Medulla oblongata (tissue), 1 donor: Measurements from ENCODE around the gene MARCHF9.
A peak's percentile ranks its signal among the peaks of the same experiment; 100 is the strongest.
"Not testable (repeated sequence)": the region's sequence is repeated elsewhere in the genome, so short reads cannot be mapped to it uniquely, and the experiment has no call there.

ENCODE experiments used
- DNase-seq: peaks from one replicate; pipeline ENCODE4 v3.0.0-alpha.2; 2015; ENCODE audit errors: extremely low spot score

The MARCHF9 gene, protein sequence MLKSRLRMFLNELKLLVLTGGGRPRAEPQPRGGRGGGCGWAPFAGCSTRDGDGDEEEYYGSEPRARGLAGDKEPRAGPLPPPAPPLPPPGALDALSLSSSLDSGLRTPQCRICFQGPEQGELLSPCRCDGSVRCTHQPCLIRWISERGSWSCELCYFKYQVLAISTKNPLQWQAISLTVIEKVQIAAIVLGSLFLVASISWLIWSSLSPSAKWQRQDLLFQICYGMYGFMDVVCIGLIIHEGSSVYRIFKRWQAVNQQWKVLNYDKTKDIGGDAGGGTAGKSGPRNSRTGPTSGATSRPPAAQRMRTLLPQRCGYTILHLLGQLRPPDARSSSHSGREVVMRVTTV

DNA sequence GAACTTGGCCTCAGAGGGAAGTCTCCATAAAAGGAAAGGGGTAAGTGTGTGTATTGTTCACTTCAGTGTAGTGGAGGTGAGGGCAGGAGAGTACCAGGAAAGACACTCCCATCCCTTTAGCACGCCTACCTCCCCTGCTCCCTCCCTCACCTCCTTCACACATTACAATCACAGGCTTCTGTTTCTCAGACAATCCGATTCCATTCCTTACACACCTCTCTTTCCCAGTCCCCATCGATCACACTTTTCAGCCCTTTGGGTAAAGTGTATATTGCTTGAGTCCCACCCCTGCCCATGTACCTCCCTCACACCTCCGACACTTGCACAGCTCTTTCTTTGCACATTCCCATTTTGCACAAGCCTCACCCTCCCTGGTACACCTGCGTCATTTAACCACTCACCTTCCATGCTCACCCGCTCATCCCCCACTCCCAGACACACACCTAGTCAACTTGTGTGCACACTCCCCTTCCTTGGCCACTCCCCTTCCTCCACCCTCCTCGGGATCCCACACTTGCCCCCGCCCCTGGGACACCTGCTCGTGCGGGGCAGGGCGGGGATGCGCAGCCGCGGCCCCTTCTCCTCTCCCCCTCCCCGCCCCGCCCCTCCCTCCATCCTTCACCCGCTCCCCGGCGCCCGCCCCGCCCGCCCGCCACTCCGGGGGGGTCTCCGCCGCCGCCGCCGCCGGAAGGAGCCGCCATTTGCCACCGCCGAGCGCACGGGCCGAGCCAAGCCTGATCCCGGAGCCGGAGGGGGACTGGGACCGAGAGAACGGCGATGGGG is at the start of gene MARCHF9:
Gene MARCHF9, plus strand, starts transcription at position 693 of the 783 bp plus-strand sequence. CDS start 426 bp downstream, outside the sequence.
- DNase-seq, result peak; percentile 40

DNA sequence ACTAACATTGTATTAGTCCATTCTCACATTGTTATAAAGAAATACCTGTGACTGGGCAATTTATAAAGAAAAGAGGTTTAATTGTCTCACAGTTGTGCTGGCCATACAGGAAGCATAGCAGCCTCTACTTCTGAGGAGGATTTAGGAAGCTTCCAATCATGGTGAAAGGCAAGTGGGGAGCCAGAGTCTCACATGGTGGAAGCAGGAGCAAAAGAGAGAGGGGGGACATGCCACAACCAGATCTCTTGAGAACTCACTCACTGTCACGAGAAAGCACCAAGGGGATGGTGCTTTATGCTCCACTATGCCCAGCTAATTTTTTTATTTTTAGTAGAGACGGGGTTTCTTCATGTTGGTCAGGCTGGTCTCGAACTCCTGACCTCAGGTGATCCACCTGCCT is 47.7 kb upstream of the MARCHF9 start:
- no peak for DNase-seq

DNA sequence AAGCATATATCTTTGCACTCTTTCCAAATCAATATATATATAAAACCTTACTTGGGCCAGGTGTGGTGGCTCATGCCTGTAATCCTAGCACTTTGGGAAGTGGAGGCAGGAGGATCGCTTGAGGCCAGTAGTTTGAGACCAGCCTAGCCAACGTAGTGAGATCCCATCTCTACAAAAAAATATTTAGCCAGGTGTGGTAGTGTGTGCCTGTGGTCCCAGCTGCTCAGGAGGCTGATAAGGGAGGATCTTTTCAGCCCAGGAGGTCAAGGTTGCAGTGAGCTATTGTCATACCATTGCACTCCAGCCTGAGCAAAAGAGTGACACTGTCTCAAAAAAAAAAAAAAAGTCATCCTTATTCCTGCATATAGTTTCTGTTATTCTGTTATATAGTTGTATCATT is 46.6 kb upstream of the MARCHF9 start:
- no peak for DNase-seq

DNA sequence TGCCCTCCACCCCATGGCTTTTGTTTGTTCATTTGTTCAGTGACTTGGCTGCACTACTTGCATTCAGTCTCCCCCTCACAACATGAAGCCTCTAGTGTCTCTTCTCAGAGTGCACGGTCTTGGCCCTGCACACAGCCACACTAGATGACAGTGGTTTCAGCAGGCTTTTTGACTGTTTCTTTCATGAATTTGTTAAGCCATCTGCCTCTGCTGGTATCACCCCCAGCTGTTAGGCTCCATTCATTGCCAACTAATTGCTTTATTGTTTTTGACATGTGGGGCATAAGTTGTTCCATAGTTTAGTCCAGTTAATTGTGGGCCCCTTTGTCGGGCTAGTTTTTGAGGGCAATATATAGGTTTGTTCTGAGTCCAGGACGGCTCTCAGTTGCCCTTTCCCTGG is 42.2 kb upstream of the MARCHF9 start:
- peak; percentile 22 for DNase-seq

DNA sequence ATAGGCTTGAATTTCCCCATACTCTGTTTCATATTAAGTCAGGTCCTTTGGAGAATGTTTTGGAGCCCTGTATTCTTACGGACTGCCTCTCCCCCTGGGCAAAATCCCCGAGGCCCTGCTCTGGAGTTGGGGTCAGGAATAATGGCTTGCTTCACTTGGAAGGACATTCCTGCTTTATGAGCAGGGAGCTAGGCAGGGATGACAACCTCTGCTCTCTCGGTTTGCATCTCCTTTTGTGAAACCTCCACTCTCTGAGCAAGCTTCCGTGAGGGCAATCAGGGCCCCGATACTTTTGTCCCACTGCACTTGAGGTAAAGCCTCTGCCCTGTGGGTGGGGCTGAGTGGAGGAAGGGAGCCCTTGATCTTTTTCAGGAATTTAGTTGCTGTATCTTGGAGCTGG is 41.7 kb upstream of the MARCHF9 start:
- DNase-seq, result no peak

DNA sequence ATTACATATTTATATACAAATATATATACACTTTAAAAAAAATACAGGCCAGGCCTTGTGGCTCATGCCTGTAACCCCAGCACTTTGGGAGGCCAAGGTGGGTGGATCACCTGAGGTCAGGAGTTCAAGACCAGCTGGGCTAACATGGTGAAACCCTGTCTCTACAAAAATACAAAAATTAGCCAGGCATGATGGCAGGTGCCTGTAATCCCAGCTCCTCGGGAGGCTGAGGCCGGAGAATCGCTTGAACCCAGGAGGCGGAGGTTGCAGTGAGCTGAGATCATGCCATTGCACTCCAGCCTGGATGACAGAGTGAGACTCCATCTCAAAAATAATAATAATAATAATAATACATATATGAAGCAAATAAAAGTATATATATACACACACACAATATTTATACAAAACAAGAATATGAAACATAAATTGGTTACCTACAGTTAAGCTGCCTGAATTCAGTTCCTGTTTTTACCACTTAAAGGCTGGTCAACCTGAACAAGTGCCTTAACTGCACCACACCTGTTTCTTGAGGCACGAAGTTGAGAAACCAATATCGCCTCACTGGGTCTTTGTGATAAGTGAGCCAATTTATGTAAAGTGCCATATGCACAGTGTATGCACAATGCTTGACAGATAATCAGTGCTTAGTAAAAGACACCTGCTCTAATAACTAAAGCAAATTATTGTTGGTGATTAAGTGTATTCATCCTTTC is 39.7 kb upstream of the MARCHF9 start:
- DNase-seq, result not testable (repeated sequence)

DNA sequence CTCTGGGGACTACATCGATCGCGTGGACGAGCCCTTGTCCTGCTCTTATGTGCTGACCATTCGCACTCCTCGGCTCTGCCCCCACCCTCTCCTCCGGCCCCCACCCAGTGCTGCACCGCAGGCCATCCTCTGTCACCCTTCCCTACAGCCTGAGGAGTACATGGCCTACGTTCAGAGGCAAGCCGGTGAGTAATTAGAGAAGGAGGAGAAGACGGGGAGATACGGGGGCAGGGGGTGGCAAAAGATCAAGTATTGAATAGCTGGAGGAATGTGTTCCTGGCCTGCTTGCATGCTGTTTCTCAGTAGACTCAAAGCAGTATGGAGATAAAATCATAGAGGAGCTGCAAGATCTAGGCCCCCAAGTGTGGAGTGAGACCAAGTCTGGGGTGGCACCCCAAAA is 39.1 kb upstream of the MARCHF9 start:
- DNase-seq, result no peak

DNA sequence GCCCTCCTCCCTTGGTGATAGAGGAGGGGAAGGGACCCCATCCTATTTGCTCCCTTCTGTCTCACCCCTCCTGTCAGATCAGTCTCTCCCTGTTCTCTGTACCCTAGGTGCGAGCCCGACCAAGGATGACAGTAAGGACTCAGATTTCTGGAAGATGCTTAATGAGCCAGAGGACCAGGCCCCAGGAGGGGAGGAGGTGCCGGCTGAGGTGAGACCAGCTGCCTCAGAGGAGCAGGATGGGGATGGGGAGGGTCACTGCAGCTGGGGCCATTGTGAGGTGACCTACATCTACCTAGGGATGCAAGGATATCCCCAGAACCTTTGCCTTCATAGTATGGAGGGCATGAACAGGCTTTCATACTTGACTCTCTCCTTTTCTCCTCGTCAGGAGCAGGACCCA is 38.6 kb upstream of the MARCHF9 start:
- no peak for DNase-seq

DNA sequence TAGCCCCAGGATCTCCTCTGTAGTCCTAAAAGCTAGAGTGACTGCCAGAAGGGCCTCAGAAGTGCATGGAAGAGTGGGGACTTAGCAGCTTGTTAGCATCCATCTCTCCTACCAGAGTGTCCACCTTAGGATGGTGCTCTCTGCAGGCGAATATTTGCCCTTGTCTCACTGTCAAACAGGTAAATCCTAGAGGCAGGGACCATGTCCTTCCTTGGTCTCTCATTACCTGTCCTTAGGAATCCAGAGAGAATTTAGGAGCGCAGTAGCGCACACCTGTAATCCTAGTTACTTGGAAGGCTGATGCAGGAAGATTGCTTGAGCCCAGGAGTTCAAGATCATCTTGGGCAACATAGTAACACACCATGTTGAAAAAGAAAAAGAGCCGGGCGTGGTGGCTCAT is 37.8 kb upstream of the MARCHF9 start:
- DNase-seq, result no peak

DNA sequence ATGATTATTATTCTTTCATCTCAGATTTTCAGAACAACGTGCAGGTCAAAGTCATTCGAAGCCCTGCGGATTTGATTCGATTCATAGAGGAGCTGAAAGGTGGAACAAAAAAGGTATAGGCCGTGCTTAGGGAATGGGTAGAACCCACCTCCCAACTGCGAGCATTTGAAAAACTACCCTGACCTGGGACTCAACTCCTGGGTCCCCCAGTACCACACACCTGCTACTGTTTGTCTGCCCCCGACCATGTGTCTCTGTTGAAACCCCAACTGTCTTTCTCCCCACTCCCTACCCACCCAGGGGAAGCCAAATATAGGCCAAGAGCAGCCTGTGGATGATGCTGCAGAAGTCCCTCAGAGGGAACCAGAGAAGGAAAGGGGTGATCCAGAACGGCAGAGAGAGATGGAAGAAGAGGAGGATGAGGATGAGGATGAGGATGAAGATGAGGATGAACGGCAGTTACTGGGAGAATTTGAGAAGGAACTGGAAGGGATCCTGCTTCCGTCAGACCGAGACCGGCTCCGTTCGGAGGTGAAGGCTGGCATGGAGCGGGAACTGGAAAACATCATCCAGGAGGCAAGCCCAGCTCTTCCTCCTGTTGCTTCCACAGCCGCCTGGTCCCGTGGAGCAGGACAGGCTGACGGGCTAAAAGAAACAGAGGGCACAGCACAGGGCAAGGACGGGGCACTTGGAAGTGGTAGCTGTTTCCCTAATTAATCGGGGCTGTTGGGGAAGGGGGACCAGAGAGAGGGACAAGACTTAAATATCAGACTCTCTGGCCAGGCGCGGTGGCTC is 36.9 kb upstream of the MARCHF9 start:
- DNase-seq, result no peak

DNA sequence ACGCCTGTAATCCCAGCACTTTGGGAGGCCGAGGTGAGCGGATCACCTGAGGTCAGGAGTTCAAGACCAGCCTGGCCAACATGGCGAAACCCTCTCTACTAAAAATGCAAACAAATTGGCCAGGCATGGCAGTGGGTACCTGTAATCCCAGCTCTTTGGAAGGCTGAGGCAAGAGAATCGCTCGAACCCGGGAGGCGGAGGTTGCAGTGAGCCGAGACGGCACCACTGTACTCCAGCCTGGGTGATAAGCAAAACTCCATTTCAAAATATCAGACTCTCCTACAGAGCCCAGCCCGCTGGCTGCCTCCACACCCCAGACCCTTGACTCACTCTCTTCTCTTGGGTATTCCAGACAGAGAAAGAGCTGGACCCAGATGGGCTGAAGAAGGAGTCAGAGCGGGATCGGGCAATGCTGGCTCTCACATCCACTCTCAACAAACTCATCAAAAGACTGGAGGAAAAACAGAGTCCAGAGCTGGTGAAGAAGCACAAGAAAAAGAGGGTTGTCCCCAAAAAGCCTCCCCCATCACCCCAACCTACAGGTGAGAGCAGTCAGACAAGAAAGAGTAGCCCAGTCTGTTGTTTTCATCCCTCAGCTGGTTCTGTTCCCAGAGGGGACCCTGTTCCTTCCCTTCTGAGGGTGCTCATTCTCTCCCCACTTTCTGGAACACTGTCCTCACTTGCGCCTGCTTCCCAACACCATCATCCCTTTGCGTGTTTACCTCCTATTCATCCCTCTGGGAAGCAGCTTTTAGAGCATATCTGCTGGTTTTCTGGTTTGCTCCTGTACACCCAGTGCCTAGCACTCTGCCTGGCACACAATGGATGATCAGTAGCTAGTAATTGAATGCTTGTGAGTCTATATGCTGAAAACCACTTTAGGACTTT is 36.0 kb upstream of the MARCHF9 start:
- DNase-seq, result no peak

DNA sequence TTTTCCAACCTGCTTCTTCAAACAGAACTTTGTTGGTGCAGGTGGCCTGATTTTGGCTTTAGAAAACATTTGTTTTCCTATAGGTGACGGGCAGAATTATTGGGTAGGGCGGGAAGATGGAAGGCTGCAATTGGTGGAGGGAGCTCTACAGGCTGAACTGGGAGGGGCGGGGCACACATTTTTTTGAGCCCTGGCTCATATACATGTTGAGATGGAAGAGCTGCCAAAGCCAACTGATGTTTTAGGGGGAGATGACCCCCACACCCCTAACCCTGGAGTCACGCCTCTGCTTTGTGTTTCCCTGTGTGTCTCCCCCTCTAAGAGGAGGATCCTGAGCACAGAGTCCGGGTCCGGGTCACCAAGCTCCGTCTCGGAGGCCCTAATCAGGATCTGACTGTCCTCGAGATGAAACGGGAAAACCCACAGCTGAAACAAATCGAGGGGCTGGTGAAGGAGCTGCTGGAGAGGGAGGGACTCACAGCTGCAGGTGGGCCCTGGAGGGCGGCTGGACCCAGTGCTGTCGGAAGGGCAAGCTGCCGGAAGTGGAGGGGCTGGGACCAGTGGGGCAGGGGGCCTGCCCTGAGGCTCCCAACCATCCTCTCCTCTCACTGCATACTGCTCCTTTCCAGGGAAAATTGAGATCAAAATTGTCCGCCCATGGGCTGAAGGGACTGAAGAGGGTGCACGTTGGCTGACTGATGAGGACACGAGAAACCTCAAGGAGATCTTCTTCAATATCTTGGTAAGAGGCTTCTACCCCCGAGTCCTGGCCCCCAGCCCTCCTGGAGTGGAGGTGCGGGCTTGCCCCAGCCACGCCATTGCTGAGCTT is 34.9 kb upstream of the MARCHF9 start:
- no peak for DNase-seq

DNA sequence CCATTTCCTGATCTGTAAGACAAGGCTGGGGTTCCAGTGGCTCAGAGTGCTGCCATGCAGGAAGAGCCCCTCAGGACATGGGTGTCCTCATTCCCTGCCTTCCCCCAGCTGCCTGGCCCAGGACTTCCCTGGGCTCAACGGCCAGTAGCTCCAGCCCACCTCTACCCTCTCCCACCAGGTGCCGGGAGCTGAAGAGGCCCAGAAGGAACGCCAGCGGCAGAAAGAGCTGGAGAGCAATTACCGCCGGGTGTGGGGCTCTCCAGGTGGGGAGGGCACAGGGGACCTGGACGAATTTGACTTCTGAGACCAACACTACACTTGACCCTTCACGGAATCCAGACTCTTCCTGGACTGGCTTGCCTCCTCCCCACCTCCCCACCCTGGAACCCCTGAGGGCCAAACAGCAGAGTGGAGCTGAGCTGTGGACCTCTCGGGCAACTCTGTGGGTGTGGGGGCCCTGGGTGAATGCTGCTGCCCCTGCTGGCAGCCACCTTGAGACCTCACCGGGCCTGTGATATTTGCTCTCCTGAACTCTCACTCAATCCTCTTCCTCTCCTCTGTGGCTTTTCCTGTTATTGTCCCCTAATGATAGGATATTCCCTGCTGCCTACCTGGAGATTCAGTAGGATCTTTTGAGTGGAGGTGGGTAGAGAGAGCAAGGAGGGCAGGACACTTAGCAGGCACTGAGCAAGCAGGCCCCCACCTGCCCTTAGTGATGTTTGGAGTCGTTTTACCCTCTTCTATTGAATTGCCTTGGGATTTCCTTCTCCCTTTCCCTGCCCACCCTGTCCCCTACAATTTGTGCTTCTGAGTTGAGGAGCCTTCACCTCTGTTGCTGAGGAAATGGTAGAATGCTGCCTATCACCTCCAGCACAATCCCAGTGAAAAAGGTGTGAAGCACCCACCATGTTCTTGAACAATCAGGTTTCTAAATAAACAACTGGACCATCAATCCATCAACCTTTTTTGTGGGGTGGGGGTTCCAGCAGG is 34.0 kb upstream of the MARCHF9 start:
- no peak for DNase-seq

DNA sequence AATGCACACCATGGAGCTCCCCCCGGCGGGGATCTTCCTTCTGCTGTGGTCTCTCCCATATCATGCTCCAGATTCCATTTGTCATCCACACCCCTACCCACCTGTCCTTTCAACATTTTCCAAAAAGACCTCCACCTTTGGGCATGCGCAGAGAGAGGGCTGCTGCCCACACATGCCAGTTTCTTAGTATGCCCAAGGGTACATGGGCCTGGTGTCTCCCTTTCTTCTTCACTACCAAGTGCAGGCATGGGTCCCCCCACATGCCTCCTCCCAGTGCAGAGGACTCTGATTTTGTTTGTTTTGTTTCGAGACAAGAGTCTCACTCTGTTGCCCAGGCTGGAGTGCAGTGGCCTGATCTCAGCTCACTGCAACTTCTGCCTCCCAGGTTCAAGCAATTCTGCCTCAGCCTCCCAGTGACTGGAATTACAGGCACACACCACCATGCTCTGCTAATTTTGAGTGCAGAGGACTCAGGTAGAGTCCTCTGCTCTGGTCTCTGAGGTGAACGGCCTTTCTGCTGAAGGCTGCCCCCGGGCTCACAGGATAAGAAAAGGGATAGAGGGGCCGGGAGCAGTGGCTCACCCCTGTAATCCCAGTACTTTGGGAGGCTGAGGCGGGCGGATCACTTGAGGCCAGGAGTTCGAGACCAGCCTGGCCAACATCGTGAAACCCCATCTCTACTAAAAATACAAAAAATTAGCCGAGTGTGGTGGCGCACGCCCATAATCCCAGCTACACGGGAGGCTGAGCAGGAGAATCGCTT is 32.9 kb upstream of the MARCHF9 start:
- DNase-seq, result not testable (repeated sequence)

DNA sequence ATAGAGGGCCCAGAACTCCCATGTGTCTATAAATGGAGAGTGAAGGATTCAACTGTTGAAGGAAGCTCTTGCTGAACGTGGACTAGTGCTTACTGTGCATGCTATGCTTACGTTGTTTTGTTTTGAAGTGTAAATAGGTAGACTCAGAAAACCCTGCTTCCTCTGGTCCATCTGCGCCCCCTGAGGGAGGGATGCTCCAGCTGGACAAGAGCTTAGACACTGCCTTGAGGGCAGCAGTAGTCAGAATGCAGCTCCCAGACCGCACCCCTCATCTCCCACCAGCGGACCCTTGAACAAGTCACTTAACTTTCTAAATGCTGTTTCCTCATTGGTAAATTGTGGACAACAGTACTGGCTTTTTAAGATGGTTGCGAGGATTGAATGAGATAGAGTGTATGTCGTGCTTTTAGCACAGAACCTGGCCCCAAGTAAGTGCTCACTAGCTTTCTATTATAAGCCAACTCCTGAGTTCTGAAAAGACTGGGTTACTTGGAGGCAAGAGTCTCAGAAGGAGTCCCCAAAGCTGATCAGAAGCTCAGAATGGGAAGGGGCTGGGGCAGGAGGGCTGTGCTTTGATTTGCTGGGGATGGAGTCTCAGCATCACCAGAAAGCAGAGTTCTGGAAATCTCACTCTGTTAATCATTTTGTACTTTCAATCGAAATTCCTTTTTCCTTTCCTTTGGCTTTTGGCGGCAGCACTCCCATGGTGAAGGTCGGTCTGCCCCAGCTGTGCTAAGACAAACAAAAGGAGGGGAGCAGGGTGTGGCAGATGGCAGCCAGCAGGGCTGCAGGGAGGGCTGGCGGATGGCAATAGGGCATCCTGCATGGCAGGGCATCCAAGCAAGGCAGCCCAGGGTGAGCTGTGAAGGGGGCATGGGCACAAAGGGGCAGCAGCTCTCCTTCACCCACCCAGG is 31.9 kb upstream of the MARCHF9 start:
- DNase-seq, result no peak

DNA sequence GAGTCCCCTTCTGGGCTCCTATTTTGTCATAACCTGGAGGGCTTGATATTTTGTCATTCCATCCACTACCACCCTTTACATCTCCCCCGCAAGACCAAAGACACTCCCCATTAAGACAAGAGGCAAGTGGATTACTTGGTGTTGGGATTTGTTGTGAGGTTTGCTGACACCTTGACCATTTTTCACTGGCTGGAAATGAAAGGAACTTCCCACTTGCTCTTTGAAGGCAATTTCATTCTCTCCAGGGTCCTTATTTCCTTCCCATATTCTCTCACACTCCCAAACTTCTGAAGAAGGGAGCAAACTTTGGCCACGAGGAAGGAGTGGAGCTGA is 31.3 kb upstream of the MARCHF9 start:
- no peak for DNase-seq
